NCI-H2107 treated with DMSO at 0.1 percent for 48 hours (cell line): ENCODE results near the gene CCR4.
"Not testable (repeated sequence)": the region's sequence is repeated elsewhere in the genome, so short reads cannot be mapped to it uniquely, and the experiment has no call there.

ENCODE experiments used
- DNase-seq: peaks from one replicate; lab custom pipeline; 2025; ENCODE audit not compliant: unreplicated experiment; lab: John Stamatoyannopoulos, UW

Gene CCR4

DNA sequence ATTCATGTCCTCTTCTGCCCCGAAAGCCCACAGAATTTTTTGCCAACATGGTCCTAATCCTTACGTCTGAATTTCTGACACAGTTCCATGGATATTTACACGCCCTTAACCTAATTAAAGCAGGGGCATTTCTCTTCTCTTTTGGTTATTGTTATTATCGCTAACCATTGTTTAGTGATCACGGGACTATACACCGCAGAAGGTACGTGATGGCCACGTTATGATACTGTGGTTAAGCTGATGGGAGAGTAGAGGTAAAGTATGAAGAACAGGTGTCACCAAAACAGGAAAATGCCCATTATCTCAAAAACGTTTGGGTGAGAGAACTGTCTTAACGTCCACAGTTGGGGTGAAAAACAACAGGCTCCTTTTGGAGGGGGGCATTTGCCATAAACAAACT, 26.4 kb downstream of the CCR4 start:
- no peak for DNase-seq

DNA sequence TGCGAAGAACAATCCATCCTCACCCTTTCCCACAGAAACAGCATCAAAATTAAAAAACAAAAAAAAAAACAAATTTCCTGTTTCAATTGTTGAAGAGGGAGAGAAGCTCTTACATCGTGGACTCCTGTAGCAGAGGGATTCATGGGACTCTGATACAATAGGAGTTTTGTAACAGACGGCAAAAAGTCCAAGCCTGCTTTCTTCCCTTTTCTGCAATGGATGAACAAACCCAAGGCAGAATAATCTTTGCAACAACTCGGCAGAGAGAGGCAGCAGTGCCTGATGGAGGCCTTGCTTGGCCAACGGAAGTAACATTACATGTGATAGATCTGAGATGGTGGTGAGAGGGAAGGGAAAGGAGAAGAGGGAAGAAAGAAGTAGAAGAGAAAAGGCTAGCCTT, 26.9 kb downstream of the CCR4 start:
- DNase-seq, result no peak

DNA sequence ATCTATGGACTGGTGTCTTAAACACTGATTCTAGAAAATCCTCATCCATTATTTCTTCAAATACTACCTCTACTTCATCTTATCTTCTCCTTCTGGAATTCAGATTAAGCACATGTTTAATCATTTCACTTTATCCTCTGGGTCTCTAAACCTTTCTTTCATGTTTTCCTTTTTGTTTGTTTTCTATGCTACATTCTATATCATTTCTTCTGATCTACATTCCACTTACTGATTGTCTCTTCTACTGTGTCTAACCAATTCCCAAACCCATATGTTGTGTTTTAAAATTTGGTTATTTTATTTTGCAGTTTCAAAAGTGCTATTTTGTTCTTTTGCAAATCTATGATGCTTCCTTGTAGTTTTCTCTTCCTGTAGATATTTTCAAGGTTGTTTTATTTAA, 31.7 kb downstream of the CCR4 start:
- DNase-seq, result no peak

DNA sequence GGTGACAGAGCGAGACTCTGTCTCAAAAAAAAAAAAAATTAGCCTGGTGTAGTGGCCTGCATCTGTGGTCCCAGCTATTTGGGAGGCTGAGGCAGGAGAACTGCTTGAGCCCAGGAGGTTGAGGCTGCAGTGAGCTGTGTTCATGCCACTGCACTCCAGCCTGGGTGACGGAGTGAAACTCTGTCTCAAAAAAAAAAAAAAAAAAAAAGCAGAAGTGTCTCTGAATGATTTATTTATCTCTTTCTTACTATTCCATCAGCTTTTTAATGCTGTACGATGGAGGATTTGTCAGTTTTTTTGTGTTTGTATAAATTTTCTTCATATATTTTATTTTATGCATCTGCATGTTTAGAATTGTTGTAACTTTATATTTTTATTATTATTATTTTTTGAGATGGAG, 33.5 kb downstream of the CCR4 start:
- not testable (repeated sequence) for DNase-seq

DNA sequence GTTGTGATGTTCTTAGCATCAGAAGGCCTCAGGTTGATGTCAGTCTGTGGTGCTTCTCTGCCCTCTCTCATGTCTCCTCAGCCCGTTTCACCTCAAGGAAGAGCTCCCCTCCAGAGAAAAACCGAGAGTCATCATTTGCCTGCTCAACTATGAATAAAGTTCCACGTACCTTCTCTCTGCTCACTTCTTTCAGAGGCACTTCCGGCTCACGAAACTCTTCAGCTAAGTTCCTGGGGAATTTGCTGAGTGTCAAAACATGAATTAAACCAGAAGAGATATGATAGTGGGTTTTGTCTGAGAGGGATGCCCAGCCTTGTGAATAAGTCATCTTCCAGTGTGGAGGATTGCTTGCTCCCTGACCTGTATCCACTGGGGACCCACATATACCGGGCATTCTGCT, 37.7 kb downstream of the CCR4 start:
- no peak for DNase-seq

DNA sequence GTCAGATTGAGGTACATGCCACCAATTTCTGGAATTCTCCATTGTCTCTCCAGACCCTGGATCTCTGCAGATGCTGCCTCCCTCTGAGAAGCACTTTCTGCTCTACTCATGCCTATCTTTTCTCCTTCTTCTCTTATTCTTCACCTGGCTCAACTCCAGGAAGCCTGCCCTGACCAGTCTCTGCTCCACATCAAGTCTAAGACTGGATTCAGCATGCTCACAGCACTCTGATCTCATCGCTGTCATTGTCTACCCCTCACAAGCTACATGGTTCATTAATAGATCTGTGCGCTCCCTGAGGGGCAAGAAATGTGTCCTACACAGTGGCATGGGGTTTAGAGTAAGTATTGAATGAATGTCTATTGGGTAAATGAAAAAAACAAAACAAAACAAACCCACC, 38.7 kb downstream of the CCR4 start:
- no peak for DNase-seq

DNA sequence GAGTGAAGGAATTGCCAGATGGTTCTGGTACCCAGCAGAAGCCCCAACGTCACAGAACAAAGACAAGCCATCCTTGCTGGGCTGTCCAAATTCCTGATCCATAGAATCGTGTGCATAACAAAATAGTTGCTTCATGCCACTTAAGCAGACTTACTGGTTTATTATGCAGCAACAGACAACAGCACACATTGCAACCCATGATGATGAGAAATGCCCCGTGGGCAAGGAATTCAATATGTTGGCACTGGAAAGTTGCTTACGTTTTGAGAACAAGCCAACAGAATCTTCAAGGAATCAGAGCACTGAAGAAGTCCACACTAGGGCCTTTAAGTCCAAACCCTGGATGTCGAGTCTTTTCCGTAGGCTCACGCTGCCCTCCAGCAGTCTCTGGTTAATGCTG, 40.3 kb downstream of the CCR4 start:
- DNase-seq, result no peak

DNA sequence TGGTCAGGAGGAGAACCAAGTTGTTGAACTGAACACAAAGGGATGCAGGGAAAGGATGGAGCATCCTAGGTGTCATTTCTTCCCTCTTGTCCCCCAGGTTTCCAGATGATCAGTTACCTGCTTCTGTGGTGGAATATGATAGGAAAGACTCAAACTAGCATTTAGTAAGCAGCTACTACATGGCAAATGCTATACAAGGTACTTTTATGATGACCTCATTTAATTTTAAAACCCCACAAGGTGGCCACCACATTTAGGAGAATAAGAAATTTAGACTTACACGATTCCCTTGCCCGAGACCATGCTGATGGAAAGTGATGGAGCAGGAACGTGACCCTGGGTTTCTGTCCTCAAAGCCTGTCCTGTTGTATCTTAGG, 40.9 kb downstream of the CCR4 start:
- DNase-seq, result no peak

DNA sequence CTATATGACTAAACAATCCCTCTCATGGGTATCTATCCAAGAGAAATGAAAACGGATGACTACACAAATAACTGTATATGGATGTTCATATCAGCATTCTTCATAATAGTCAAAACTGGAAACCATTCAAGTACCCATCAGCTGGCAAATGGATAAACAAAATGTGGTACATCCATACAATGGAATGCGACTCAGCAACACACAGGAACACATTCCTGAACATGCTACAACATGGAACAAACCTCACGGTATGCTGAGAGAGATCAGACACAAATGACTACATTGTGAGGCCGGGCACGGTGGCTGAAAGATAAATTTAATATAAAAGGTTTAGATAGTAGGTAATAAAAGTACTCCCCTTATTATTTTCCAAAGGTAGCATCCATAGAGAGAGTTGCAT, 42.6 kb downstream of the CCR4 start:
- no peak for DNase-seq

DNA sequence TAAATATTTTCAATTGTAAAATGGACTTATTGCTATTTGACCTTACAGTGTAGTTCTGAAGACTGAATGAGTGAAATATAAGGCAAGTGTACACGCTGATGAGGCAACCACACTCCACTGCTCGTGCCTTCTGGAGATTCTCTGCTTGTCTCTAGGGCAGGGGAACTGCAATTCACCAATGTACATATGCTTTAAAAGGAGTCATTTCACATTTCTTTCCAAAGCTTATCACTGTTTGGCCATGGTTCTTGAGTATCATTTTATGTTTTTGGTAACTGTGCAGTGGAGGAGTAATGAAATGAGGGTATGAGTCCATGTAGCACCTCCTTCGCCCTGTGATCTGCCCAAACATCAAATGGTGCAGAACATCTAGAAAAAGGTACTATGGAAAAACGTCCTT, 43.7 kb downstream of the CCR4 start:
- DNase-seq, result no peak

DNA sequence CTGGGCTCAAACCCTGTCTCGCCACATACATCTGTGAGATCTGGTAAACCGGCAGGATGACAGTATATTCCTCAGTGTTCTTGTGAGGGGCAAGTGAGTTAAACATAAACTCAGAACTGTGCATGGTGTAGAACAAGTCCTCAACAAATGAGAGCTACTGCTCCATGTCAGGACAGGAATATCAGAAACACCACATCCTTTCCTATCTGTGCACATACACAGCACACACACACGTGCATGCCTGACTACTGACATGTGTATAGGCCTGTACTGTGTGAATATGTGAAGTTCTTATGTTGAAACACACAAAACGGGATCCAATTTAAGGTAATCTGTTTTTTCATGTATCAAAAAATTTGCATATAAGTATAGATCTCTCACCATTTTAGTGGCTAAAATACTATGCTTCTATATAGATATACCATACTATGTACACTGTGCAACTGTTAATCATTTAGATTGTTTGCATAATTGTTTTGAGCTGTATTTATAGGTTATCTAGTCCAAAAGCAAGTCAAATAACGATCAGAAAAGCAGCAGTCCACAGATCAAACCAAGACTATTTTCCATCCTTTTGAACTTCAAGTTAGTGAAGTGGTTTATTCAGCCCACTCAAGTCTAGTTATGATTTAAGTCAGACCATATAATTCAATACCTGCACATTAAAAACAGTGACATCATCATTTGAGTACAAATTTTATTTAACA, 44.8 kb downstream of the CCR4 start:
- DNase-seq, result no peak

DNA sequence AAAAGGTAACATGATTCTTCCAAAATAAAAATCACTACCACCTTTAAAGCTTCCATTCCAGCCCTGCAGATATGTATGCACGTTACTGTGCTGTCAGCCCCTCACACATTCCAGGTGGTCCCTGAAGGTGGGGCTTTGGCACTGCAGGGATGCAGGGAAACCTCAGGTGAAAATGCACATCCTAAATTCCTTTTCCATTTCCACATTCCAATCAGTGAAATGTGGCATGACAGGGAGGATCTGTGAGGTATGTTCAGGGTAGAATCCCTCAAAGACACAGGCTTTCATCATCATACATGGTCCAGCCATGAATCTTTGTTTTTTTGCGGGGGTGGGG, 45.3 kb downstream of the CCR4 start:
- DNase-seq, result no peak

DNA sequence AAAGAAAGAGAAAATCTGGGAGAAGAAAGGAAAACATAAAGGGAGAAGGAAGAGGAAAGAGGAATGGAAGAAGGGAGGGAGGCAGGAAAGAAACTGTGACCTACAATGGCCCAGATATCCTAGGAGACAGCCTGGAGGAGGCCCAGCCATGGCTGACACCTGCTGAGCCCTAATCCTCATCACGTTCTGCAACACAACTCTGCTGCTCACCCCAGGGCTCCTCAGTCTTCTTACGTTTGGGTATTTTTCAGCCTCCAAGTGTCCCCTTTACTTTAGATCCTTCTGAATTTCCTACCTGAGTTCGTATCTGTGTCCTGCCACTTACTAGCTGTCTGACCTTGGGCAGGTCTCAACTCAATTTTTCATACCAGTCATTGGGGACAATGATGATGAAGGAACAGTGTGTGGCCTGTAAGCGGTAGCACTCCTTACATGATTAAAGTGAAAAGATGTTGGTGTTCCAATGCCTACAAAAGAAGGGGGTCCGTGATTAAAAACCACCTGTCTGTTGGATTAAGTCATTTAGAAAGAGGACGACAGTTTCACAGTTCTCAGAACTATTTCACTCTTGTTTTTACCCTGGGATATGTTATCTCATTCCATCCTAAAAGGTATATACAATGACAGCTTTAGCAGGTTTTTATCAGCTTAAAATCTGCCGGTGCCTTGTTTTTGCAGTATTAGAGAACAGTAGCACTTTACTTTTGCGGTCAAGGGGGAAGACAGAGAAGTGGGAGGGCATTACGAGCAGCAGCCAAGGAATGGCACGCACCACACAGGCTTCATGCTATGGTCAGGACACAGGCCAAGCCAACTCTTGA, 47.4 kb downstream of the CCR4 start:
- no peak for DNase-seq

DNA sequence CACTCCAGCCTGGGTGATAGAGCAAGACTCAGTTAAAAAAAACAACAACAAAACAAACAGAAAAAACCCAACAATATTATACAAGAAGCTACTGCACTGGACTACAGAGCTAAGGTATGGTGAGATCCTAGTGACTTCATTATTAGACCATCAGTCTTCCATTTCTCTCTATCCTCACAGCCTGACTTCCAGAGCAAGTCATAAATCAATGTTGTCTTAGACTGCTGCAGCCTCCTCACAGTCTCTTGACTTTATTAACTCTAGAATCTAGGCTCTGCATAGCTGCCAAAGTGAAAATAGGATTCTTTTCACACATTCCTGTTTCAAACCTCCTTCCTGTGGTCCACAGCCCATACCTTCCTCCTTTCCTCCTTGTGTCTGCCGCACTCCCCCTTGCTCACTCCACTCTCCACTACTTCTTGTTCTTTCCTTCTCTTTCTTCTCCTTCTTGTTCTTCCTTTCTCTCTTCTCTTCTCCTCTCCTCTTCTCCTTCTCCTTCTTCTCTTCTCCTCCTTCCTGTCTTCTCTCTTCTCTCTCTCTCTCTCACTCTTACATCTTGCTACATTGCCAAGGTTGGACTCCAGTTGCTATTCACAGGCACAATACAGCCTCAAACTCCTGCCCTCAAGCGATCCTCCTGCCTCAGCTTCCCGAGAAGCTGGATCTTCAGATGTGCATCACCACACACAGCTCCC, 49.4 kb downstream of the CCR4 start:
- no peak for DNase-seq

DNA sequence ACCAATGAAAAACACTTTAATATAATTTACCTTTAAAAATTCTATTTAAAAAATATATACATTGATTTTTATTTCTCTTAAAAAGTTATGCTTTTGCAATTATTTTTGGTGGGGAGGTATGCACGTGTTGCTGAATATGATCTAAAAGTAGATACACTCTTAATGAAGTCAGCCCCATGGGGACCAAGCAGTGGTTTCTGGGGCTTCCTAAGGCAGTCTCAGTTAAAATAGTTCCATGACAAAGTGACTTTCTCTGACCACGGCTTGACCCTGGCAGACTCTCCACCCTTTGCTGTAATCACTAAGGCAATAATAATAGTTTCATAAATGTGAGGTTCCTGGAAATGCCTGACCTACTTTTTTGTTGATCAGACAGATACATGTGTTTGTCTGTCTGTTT, 50.4 kb downstream of the CCR4 start:
- DNase-seq, result no peak

DNA sequence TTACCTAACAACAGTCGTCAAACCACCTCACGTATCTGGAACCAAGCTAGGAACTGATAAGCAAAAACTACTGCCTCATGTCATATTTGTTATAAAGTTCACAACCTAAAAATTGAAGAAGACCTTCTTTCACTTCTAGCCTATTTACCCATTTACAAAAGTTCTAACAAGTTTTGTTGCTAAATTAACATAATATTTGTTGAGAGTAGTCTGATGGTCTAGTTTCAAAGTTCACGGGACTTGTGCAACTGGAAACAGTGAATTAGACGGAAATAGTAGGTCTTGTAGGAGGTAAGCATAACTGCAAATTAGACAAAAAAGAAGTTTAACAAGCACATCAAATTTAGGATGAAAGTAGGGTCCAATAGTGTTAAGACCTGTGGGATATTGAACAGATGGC, 51.9 kb downstream of the CCR4 start:
- no peak for DNase-seq

DNA sequence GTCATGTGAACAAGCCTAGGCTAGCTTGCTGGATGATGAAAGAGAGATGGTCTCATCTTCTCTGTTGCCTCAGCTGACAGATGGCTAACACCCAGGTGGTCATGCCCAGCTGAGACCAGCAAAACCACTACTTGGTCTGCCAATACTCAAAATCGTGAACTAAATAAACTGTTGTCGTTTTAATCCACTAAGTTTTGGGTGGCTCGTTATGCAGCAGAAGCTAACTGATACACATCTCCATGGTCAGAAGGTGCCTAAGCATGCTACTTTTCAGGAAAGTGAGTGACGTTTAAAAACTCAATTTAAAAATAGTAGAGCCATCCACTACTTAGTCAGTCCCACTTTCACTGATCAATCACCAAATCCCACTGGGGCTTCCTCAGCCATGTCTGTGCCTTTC, 52.8 kb downstream of the CCR4 start:
- DNase-seq, result no peak

DNA sequence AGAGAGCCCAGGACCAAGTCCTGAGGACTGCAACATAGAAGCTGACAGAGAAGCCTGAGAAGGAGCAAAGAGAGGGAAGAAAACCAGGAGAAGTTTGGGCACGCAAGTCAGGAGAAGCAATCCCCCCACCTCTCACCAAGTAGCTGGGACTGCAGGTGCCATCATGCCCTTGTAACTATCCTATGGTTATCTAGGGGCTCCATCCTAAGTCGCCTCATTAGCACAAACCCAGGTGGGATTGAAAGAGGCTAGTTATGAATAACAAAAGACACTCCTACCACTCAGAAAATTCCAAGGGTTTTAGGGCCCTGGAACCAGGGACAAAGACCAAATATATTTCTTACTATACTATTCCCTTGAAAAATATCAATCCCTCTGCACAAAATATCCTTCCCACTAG, 53.5 kb downstream of the CCR4 start:
- DNase-seq, result no peak
